ENCODE results near the gene NR5A1.

NR5A1 gene

GRCh38 chr9:124513376-124513994 lies 6.3 kb upstream of the NR5A1 start:
- DNase-seq = no peak

- DNase-seq = no peak
Observed at GRCh38 chr9:124512806-124513204, 5.6 kb upstream of the NR5A1 start.

GRCh38 chr9:124511891-124512805 lies 4.9 kb upstream of the NR5A1 start:
- DNase-seq = no peak

GRCh38 chr9:124511426-124511840 lies 4.2 kb upstream of the NR5A1 start:
- DNase-seq = no peak

GRCh38 chr9:124510650-124511425 lies 3.6 kb upstream of the NR5A1 start:
- DNase-seq = no peak

GRCh38 chr9:124507880-124508423 lies 753 bp upstream of the NR5A1 start:
- DNase-seq = no peak

GRCh38 chr9:124506433-124506832 lies 766 bp downstream of the NR5A1 start:
- no peak for DNase-seq

- DNase-seq = no peak
Observed at GRCh38 chr9:124505901-124506346, 1.3 kb downstream of the NR5A1 start.

- DNase-seq = no peak
Observed at GRCh38 chr9:124505006-124505900, 1.9 kb downstream of the NR5A1 start.

GRCh38 chr9:124504530-124505005 lies 2.6 kb downstream of the NR5A1 start:
- no peak for DNase-seq

- no peak for DNase-seq
Observed at GRCh38 chr9:124503713-124504529, 3.3 kb downstream of the NR5A1 start.

- no peak for DNase-seq
Observed at GRCh38 chr9:124502711-124503702, 4.2 kb downstream of the NR5A1 start.

GRCh38 chr9:124501771-124502320 lies 5.4 kb downstream of the NR5A1 start:
- no peak for DNase-seq

- DNase-seq = peak; percentile 36
Observed at GRCh38 chr9:124500796-124501611, 6.2 kb downstream of the NR5A1 start.

GRCh38 chr9:124500028-124500795 lies 7.0 kb downstream of the NR5A1 start:
- no peak for DNase-seq

GRCh38 chr9:124499216-124499615 lies 8.0 kb downstream of the NR5A1 start:
- DNase-seq = no peak

GRCh38 chr9:124498499-124499146 lies 8.6 kb downstream of the NR5A1 start:
- no peak for DNase-seq
